ENCODE measurements around the gene KIF3B. TPM values are rescaled to one million over a fixed set of nuclear protein-coding genes. Genes with fewer than 3 reads are reported as not detected.
A peak's percentile ranks its signal among the peaks of the same experiment; 100 is the strongest.

Gene KIF3B
- total and polyA plus RNA-seq, 2 of the 13 experiments (the other 11 are each of a cell fraction or from before 2014, with no cell fraction given) = 23.6 to 28.8 TPM

- TF ChIP-seq XRCC5 (optimal IDR thresholded peaks at IDR 0.05; ENCODE audit: low read length) (peak; percentile 86), PPARG (CRISPR knock-in tag; conservative IDR thresholded peaks at IDR 0.05) (peak; percentile 85), CBX1 (IDR thresholded peaks at IDR 0.05; ENCODE audit: low read depth) (no peak), GTF2F1 (IDR thresholded peaks at IDR 0.05; ENCODE audit: low read length) (no peak), ZBTB26 (CRISPR knock-in tag; IDR thresholded peaks at IDR 0.05; ENCODE audit: borderline replicate concordance) (peak; percentile 11; the same call in 1 of the 2 replicates), MIER3 (CRISPR knock-in tag; IDR thresholded peaks at IDR 0.05; ENCODE audit: borderline replicate concordance) (peak; percentile 97), BRD4 (CRISPR knock-in tag; IDR thresholded peaks at IDR 0.05) (peak; percentile 74; the same call in 1 of the 2 replicates), ZBTB3 (CRISPR knock-in tag; IDR thresholded peaks at IDR 0.05; ENCODE audit: borderline replicate concordance, low read depth) (no peak), ONECUT2 (CRISPR knock-in tag; IDR thresholded peaks at IDR 0.05) (peak; percentile 92), ZIK1 (CRISPR knock-in tag; IDR thresholded peaks at IDR 0.05; ENCODE audit: borderline replicate concordance, low read depth) (no peak; the same call in 1 of the 2 replicates), FIP1L1 (IDR thresholded peaks at IDR 0.05; ENCODE audit: borderline replicate concordance, insufficient read depth, low read depth, low read length) (0 out of 2 replicates have a peak, but pooled peaks have one; percentile 21), HNF4A (CRISPR knock-in tag; IDR thresholded peaks at IDR 0.05) (peak; percentile 99), ZNF567 (CRISPR knock-in tag; IDR thresholded peaks at IDR 0.05; ENCODE audit: borderline replicate concordance) (peak; percentile 100), SP5 (CRISPR knock-in tag; IDR thresholded peaks at IDR 0.05; ENCODE audit: borderline replicate concordance, low read depth) (peak; percentile 54; the same call in 1 of the 2 replicates), BCL3 (CRISPR knock-in tag; IDR thresholded peaks at IDR 0.05) (peak; percentile 48; the same call in 1 of the 2 replicates), CHD4 (IDR thresholded peaks at IDR 0.05; ENCODE audit: borderline replicate concordance, low read length) (no peak; the same call in 1 of the 2 replicates), ZNF577 (CRISPR knock-in tag; IDR thresholded peaks at IDR 0.05; ENCODE audit: borderline replicate concordance, low read depth) (no peak), PHF8 (CRISPR knock-in tag; IDR thresholded peaks at IDR 0.05) (peak; percentile 42; the same call in 1 of the 2 replicates), MIER2 (CRISPR knock-in tag; IDR thresholded peaks at IDR 0.05) (peak; percentile 82), ZNF235 (CRISPR knock-in tag; IDR thresholded peaks at IDR 0.05; ENCODE audit: borderline replicate concordance) (no peak), LCORL (IDR thresholded peaks at IDR 0.05) (peak; percentile 80), LCORL (CRISPR knock-in tag; IDR thresholded peaks at IDR 0.05) (peak; percentile 94), ZNF841 (CRISPR knock-in tag; IDR thresholded peaks at IDR 0.05; ENCODE audit: borderline replicate concordance) (no peak)
- TF ChIP-seq, protein P1, sequence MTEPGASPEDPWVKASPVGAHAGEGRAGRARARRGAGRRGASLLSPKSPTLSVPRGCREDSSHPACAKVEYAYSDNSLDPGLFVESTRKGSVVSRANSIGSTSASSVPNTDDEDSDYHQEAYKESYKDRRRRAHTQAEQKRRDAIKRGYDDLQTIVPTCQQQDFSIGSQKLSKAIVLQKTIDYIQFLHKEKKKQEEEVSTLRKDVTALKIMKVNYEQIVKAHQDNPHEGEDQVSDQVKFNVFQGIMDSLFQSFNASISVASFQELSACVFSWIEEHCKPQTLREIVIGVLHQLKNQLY (CRISPR knock-in tag; IDR thresholded peaks at IDR 0.05) = peak; percentile 86
- TF ChIP-seq, protein P2, sequence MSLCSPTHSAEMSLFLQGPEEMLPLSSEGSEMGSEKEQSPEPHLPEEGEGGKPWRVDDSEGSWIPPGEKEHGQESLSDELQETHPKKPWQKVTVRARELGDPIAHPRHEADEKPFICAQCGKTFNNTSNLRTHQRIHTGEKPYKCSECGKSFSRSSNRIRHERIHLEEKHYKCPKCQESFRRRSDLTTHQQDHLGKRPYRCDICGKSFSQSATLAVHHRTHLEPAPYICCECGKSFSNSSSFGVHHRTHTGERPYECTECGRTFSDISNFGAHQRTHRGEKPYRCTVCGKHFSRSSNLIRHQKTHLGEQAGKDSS (CRISPR knock-in tag; IDR thresholded peaks at IDR 0.05; ENCODE audit: borderline replicate concordance, low read depth) = no peak
- TF ChIP-seq, protein P3, sequence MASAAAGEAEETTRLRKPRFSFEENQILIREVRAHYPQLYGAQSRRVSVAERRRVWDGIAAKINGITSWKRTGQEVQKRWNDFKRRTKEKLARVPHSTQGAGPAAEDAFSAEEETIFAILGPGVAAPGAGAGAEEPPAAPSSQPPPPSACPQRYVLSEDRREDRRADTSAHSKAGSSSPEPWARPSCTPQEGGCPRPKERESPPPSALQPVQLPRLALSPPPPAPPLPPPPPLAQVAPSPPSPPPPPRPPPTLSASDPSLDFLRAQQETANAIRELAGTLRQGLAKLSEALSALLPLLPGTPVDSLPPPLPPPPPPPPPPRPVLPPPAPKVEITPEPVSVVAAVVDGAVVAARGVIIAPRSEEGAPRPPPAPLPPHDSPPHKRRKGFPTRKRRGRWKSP (CRISPR knock-in tag; IDR thresholded peaks at IDR 0.05) = peak; percentile 61
These were observed 12.4 kb downstream of the KIF3B start (continued) for GRCh38 chr20:32289661-32290431.
